Fibroblast of mammary gland (primary cell): Measurements from ENCODE around the gene KRT72.

Experiments
- DNase-seq: peaks from one replicate; pipeline ENCODE4 v3.0.0-alpha.2; 2010; ENCODE audit warnings: low read depth
- H3K4me3 ChIP-seq: 2 replicates; pipeline ENCODE4 v1.5.1; 2011; ENCODE audit warnings: low read depth, mild to moderate bottlenecking, low read length, moderate library complexity; ENCODE audit not compliant: control insufficient read depth
- CTCF ChIP-seq: conservative IDR thresholded peaks from 2 replicates; pipeline ENCODE4 v1.5.1; 2011; ENCODE audit warnings: low read depth, low read length, inconsistent platforms; ENCODE audit not compliant: control insufficient read depth, insufficient read depth

The KRT72 gene

GRCh38 chr12:52566847-52567291, 34.4 kb downstream of the KRT72 start:
- no peak for TF ChIP-seq CTCF
- no peak overlapping the region for H3K4me3 ChIP-seq
- DNase-seq = no peak

GRCh38 chr12:52564582-52564981, 36.7 kb downstream of the KRT72 start:
- H3K4me3 ChIP-seq = no peak overlapping the region
- no peak for DNase-seq
- TF ChIP-seq CTCF = no peak

GRCh38 chr12:52561880-52562449, 39.3 kb downstream of the KRT72 start:
- H3K4me3 ChIP-seq = no peak overlapping the region
- peak; percentile 14 for DNase-seq
- peak; percentile 35 for TF ChIP-seq CTCF

GRCh38 chr12:52559979-52560378, 41.3 kb downstream of the KRT72 start:
- no peak for TF ChIP-seq CTCF
- H3K4me3 ChIP-seq = no peak overlapping the region
- DNase-seq = no peak

GRCh38 chr12:52558781-52559445, 42.4 kb downstream of the KRT72 start:
- H3K4me3 ChIP-seq = no peak overlapping the region
- no peak for DNase-seq
- no peak for TF ChIP-seq CTCF

- no peak for DNase-seq
- H3K4me3 ChIP-seq = no peak overlapping the region
- TF ChIP-seq CTCF = no peak
These were observed 43.8 kb downstream of the KRT72 start for GRCh38 chr12:52557476-52557875.
